Brain microvascular endothelial cell (primary cell): ENCODE data around the gene GALNTL6.
"Not testable (repeated sequence)": the region's sequence is repeated elsewhere in the genome, so short reads cannot be mapped to it uniquely, and the experiment has no call there.

Source experiments
- DNase-seq: peaks from one replicate; pipeline ENCODE4 v3.0.0-alpha.2; 2020
- H3K27ac ChIP-seq: fragments of 250-450 bp; sonication (Bioruptor Pico); 2 replicates; pipeline ENCODE4 v1.5.1; 2020; ENCODE audit warnings: mild to moderate bottlenecking, moderate library complexity
- H3K27me3 ChIP-seq: fragments of 250-450 bp; sonication (Bioruptor Pico); replicated peaks from 2 replicates; pipeline ENCODE4 v1.5.1; 2020; ENCODE audit warnings: mild to moderate bottlenecking
- H3K36me3 ChIP-seq: fragments of 250-450 bp; sonication (Bioruptor Pico); replicated peaks from 2 replicates; pipeline ENCODE4 v1.5.1; 2020; ENCODE audit warnings: mild to moderate bottlenecking
- H3K4me3 ChIP-seq: 2 replicates; pipeline ENCODE4 v1.5.1; 2011; ENCODE audit warnings: low read depth, mild to moderate bottlenecking, control low read depth, low read length, moderate library complexity
- CTCF ChIP-seq: IDR thresholded peaks from 2 replicates; pipeline ENCODE4 v1.5.1; 2011; ENCODE audit warnings: low read depth, mild to moderate bottlenecking, moderate library complexity, low read length, control low read depth, inconsistent platforms; ENCODE audit errors: missing control alignments
- in situ Hi-C: cut with HindIII; loops from 2 replicates; pipeline ENCODE4 v1.10.0; 2017; ENCODE audit warnings: low sequenced_read_pairs, low pct_ligation_motif_present

The GALNTL6 gene

DNA sequence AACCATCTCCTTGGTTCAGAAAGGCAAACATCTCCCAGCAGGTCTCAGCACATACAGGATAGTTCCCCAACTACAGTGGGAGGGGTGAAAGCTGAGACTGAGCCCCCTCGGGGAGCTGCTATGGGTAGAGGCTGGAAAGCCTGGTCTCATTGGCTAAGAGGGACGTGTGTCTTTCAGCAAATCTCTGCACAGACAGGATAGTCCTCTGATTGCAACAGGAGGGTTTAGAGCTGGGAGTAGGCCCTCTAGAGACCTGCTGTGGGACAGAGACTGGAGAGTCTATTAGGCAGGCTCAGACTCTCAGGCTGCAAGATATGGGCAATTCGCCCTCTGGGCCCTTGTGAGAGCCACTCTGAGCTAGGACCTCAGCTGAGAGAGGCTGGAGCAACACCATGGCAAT lies 1083.8 kb downstream of the GALNTL6 start:
- H3K27me3 ChIP-seq: no peaks in the 10 kb centered on the region
- no peak overlapping the region for H3K4me3 ChIP-seq
- no peaks in the 10 kb centered on the region for H3K36me3 ChIP-seq
- in situ Hi-C loops: no loop called here
- no peak for DNase-seq
- H3K27ac ChIP-seq: no peak overlapping the region
- no peak for TF ChIP-seq CTCF

DNA sequence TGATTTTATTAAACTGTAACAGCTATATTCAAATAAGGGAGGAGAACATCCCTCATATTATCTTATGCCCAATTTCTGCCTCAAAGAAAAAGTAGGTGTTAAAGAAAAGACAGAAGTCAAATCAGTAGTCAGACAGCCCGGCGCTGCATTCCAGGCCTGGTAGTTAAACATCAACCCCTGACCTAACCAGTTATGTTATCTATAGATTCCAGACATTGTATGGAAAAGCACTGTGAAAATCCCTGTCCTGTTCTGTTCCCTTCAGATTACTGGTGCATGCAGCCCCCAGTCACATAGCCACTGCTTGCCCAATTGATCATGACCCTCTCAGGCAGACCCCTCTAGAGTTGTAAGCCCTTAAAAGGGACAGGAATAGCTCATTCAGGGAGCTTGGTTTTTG lies 1085.5 kb downstream of the GALNTL6 start:
- no peak for TF ChIP-seq CTCF
- in situ Hi-C loops: no loop called here
- no peak overlapping the region for H3K4me3 ChIP-seq
- DNase-seq: no peak
- H3K36me3 ChIP-seq: no peaks in the 10 kb centered on the region
- no peaks in the 10 kb centered on the region for H3K27me3 ChIP-seq
- H3K27ac ChIP-seq: no peak overlapping the region

GRCh38 chr4:172899861-172900260 lies 1086.7 kb downstream of the GALNTL6 start:
- Histone ChIP-seq H3K27me3 (no peaks in the 10 kb centered on the region), H3K27ac (no peak overlapping the region), H3K36me3 (no peaks in the 10 kb centered on the region), H3K4me3 (no peak overlapping the region)
- TF ChIP-seq CTCF: no peak
- DNase-seq: no peak
- in situ Hi-C loops: no loop called here

- in situ Hi-C loops: no loop called here
Observed at GRCh38 chr4:172900900-172901299, 1087.7 kb downstream of the GALNTL6 start.

DNA sequence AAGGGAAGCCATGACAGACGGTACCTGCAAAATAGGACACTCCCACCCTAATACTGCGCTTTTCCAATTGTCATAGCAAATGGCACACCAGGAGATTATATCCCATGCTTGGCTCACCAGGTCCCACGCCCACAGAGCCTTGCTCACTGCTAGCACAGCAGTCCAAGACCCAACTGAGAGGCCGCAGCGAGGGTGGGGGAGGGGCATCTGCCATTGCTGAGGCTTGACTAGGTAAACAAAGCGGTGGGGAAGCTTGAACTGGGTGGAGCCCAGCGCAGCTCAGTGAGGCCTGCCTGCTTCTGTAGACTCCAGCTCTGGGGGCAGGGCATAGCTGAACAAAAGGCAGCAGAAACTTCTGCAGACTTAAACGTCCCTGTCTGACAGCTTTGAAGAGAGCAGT lies 1099.3 kb downstream of the GALNTL6 start:
- H3K27me3 ChIP-seq, H3K4me3 ChIP-seq, in situ Hi-C loops, DNase-seq, H3K27ac ChIP-seq, H3K36me3 ChIP-seq: not testable (repeated sequence)

More at GRCh38 chr4:172900900-172901299, 1087.7 kb downstream of the GALNTL6 start:
- no peak overlapping the region for H3K4me3 ChIP-seq
- TF ChIP-seq CTCF: no peak
- no peaks in the 10 kb centered on the region for H3K36me3 ChIP-seq
- no peak for DNase-seq
- H3K27me3 ChIP-seq: no peaks in the 10 kb centered on the region
- no peak overlapping the region for H3K27ac ChIP-seq

DNA sequence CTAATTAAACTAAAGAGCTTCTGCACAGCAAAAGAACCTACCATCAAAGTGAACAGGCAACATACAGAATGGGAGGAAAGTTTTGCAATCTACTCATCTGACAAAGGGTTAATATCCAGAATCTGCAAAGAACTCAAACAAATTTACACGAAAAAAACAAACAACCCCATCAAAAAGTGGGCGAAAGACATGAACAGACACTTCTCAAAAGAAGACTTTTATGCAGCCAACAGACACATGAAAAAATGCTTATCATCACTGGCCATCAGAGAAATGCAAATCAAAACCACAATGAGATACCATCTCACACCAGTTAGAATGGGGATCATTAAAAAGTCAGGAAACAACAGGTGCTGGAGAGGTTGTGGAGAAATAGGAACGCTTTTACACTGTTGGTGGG lies 1104.2 kb downstream of the GALNTL6 start:
- in situ Hi-C loops: not testable (repeated sequence)

GRCh38 chr4:172919269-172919668 lies 1106.1 kb downstream of the GALNTL6 start:
- in situ Hi-C loops: no loop called here
- no peaks in the 10 kb centered on the region for H3K36me3 ChIP-seq
- H3K27ac ChIP-seq: no peak overlapping the region
- no peaks in the 10 kb centered on the region for H3K27me3 ChIP-seq
- H3K4me3 ChIP-seq: no peak overlapping the region
- TF ChIP-seq CTCF: no peak
- no peak for DNase-seq

More for the DNA sequence above, 1104.2 kb downstream of the GALNTL6 start:
- H3K36me3 ChIP-seq, H3K27ac ChIP-seq, H3K27me3 ChIP-seq, H3K4me3 ChIP-seq, DNase-seq: not testable (repeated sequence)
